G401.6 (cell line): ENCODE data around the gene PRDM16.

ENCODE experiments used
- FAIRE-seq: peaks from 2 replicates; lab custom pipeline; 2012; peaks lifted over from hg19 to GRCh38; lab: Jason Lieb, UNC

Gene PRDM16

DNA sequence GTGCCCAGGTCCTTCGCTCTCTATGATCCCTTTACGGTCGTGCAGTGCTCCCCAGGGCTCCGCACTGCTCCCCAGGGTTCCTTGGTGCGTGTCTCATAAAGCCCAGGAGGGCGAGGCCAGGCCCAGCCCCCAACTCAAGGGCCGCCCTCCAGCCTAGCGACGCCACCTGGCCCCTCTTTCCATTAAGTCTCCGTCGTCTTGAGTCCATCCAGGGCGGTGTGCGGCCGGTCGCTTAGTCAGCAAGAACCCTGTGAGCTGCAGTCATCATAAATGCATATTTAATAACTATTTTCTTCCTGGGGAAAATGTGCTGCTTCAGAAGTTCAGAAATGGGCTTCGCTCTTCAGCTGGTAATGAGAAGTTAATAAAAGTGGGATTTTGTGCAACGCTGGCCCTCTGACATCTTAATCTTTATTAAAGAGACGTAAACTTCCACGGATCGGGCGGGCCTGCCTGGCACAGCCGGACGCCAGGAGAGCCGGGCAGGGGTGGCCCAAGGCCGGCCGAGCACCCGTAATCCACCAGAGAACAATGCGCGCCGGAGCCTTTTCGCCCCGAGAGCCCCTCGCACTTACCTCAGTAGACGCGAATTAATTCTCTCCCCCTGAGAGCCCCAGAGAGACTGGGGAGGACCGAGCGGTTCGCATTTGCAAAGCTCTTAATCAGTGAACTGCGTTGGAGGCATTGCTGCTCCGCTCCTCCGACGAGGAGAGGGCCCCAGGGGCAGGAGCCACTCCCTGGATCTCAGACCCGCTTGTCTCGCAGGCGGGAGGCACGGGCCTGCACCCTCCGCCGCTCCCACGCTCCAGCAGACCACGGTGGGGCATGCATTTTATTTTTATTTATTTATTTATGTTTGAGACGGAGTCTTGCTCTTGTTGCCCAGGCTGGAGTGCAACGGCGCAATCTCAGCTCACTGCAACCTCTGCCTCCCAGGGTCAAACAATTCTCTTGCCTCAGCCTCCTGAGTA lies 197.1 kb downstream of the PRDM16 start:
- no peak for FAIRE-seq

- no peak for FAIRE-seq
Observed at GRCh38 chr1:3266870-3267549, 198.0 kb downstream of the PRDM16 start.

- no peak for FAIRE-seq
Observed at GRCh38 chr1:3267550-3268270, 198.7 kb downstream of the PRDM16 start.

- FAIRE-seq = no peak
Observed at GRCh38 chr1:3268281-3268680, 199.3 kb downstream of the PRDM16 start.

GRCh38 chr1:3270403-3271245 lies 201.6 kb downstream of the PRDM16 start:
- FAIRE-seq = no peak

DNA sequence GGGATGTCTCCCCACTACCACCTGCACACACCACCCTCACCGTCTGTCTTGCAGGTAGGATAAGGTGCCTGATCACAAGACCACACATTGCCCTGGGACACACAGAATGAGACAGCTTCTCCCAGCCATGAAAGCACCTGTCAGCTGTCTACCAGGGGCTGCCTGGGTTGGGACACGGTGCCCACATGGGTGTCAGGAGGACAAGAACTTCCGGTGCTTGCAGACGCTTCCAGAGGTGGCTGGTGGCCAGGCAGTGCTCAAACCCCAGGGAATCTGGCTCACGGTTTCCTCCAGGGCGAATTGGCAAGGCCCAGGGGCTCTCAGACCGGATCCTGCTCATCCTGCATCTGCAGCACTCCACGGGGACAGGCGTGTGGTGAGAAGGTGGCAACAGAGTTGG lies 202.9 kb downstream of the PRDM16 start:
- no peak for FAIRE-seq

DNA sequence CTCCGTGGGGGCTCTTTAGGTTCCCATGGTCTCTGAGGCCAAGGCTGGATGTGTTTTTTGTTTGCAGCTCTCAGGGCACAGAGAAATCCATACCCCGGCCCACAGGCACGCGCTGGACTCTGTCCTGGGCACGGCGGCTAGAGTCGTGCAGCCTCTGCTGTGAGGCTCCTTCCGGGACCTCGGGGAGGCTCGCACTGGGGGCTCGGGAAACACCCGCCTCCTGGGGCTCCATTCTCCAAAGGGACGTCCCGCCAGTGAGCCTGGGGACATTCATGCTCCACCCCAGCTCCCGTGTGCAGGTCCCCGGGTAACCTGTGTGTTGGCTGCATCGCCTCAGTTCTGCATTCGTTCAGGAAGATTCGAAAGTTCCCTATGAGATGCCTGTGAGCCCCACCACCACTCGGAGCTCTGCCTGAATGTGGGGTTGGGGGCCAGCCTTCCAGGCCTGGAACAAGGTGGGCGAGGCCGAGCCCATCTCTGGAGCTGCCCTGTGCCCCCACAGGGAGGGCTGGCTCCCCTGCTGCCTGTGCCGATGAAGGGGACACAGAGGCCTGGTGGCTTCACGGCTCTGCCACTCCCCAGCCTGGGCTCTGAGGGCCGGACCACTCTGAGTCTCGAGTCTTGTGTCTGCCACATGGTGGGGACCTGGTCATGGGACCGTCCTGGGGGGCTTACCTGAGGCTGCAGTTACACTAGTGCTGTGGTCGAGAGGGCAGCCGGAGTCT lies 203.5 kb downstream of the PRDM16 start:
- no peak for FAIRE-seq

DNA sequence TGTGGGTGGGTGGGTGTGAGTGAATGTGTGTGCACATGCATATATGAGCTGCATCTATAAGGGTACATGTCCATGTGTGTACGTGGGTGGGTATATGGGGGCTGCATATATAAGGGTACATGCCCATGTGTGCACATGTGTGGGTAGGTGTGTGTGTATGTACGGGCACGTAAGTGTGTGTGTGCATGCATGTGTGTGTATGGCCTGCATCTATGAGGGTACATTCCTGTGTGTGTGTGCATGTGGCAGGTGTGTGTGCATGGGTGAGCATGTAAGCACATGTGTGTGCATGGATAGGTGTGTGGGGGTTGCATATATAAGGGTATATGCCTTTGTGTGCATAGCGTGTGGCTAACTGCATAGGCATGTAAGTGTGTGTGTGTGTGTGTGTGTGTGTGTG lies 204.4 kb downstream of the PRDM16 start:
- no peak for FAIRE-seq

DNA sequence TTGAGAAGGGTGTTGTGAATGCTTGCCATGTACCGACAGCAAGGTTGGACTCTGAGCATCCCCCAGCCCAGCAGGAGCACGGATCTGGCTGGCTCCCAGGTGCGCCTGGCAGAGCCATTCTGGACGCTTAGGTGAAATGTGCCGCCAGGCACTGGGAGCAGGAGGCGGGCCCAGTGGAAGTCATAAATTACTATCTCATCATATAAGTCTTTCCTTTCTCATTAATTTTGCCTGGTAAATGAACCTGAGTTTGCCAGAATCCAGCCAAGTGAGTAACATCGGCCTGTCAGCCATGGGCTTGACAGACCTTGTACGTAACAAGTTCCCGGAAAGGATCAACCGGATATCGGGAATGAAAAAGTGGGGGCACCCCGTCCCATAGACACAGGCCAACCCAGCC lies 206.0 kb downstream of the PRDM16 start:
- no peak for FAIRE-seq

DNA sequence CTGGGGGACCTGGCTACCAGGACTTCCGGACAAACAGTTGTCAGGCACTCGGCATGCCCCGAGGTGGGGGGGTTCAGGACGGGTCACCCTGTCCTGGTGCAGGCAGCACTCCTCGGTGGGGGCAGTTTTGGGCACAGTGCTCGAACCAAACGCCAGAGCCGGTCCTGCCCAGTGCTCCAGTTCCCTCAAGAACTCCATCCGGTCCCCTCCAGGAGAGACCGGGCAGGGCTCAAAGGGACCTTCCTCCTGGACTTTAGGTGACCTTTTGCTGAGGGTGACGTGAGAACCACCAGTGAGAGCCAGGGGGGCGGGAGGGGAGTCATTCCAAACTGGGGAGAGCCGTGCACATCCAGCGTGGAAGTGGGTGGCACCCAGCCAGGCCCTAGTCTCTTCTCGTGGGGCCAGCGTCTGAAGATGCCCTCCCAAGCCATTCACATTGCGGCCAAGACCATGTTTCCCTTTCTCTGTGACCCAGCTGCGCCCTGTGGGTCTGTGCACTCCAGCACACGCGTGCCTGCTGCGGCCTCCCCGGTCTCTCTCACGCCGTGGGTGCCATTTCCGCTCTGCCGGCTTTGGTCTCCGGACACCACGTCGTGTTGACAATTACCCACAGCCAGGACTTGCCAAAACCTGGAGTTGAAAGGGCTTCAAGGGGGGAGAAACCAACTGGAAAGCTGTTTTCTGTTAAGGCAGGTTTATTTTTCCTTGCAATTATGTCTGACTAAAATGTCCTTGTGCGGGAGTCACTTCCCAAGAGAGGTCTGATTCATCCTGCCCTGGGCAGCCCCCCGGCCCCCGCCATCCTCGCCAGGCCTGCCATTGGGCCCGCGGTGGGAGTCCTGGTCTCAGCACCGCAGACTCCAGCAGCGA lies 206.7 kb downstream of the PRDM16 start:
- no peak for FAIRE-seq

GRCh38 chr1:3276341-3276800 lies 207.4 kb downstream of the PRDM16 start:
- no peak for FAIRE-seq

GRCh38 chr1:3277011-3277471 lies 208.0 kb downstream of the PRDM16 start:
- FAIRE-seq = no peak

GRCh38 chr1:3277623-3278022 lies 208.6 kb downstream of the PRDM16 start:
- FAIRE-seq = no peak

GRCh38 chr1:3278416-3279181 lies 209.6 kb downstream of the PRDM16 start:
- FAIRE-seq = no peak

DNA sequence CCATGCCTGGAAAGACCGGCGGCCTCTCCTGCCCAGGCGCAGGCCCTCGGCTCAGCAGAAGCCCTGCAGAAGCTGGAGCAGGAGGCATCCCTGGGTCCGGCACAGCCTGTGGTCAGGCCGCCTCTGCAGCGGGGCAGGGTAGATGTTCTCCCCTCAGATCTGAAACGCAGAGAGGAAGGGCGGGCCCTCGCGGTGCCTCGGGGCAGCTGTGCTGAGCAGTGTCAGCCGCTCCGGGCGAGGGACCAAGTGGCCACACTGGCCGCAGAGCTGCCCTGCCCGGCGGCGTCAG lies 210.1 kb downstream of the PRDM16 start:
- FAIRE-seq = no peak

GRCh38 chr1:3281735-3282134 lies 212.7 kb downstream of the PRDM16 start:
- no peak for FAIRE-seq

GRCh38 chr1:3282186-3282585 lies 213.2 kb downstream of the PRDM16 start:
- FAIRE-seq = no peak

GRCh38 chr1:3282656-3283430 lies 213.8 kb downstream of the PRDM16 start:
- FAIRE-seq = no peak

DNA sequence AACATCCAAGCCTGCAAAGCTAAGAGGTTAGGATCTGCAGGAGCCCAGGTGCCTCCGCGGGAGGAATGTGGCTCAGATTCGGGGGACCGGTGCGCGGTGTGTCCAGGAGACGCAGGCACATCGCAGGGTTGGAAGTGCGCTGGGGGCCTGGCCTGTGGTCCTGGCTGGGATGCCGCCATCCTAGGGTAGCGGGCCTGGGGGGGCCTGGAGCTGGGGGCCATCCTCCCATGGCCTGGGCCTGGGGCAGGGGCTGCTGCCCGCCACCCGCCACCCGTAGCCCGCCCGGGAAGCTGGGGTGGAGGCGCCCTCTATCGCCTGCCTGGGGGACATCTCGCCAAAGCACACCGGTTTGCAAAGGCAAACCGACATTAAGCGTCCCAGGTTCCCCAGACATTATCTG lies 214.8 kb downstream of the PRDM16 start:
- FAIRE-seq = no peak
